ENCODE results near the gene RNF227. TPM values are rescaled to one million over a fixed set of nuclear protein-coding genes. Genes with fewer than 3 reads are reported as not detected.
A peak's percentile ranks its signal among the peaks of the same experiment; 100 is the strongest.
"Not testable (repeated sequence)": the region's sequence is repeated elsewhere in the genome, so short reads cannot be mapped to it uniquely, and the experiment has no call there.

RNF227 gene
- 4.8 and 5.0 TPM in 2 replicates for total RNA-seq

DNA sequence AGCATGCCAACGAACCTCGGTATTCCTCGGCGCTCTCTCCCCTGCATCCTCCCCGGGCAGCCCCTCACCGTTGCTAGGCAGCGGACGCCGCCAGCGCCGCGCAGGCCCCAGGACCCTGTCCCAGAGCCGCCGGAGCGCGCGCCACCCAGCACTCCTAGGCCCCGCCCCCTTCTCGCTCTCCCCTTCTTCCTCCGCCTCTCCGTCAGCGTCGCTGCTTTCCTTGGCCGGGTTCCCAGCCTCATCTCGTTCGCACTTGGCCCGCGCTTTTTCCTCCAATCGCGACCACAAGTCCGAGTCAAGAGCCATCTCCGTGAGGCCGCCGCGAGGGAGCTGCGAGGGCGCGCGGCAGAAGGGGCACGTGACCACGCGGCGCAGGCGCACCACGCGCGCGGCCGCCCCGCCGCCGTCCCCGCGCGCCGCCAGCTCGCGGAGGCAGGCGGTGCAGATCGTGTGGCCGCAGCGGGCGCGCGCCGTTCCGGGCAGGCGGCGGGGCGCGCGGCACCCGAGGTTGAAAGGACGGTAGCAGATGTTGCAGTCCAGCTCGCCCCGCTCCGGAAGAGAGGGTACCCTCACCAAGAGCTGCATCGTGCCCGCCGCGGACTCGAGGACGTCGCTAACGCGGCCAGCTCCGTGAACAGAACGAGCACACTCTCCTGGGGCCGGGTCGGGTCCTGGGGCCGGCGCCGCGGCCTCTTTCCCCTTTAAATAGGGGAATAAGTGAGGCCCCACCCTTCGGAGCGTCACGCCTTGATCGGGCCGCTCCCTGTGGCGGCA, at the start of gene RNF227:
Gene RNF227 (minus strand): TSS at position 679 of the 774 bp plus-strand sequence. CDS start 94 bp downstream, at position 585.
- intact Hi-C loops (cut with micrococcal nuclease) = loop anchor here (1.0 to 2.0 kb wide), 3 partner anchors 17 to 59 kb away; partner anchors contain the start of genes CNTROB and NAA38
- H3K9me3 Mint-ChIP-seq = no peaks in the 10 kb centered on the region
- H3K4me3 Mint-ChIP-seq (ENCODE audit: low read depth) = peak within 1 kb of the TSS; percentile 92
- peaks cover 22% of the 10 kb centered on the region for H3K4me1 Mint-ChIP-seq (ENCODE audit: low read depth)
- peak; percentile 83 for DNase-seq (ENCODE audit: low spot score)
- no peaks in the 10 kb centered on the region for H3K27me3 Mint-ChIP-seq (ENCODE audit: low read depth)
- peak within 1 kb of the TSS; percentile 96 for H3K27ac Mint-ChIP-seq
- H3K36me3 Mint-ChIP-seq (ENCODE audit: low read depth) = peaks cover 19% of the 10 kb centered on the region

DNA sequence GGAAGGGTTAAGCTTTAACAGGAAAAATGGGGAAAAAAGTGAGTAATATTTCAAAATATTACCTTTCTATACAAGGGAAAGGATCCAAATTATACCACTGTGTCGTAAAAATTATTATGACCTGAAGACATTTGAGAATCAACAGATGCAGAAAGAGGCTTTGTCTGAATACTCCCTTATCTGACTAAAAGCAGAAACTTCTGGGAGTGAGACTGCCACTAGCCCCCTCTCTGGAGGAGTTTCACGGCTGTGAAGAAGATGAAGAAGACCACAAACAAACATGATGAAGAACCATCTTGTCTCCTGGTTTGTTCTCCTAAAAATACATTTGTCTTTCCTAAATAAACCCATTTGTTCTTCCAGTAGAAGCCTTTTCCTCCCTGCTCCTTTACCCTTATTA, 45.3 kb upstream of the RNF227 start:
- no peak for DNase-seq (ENCODE audit: low spot score)
- Mint-ChIP-seq H3K9me3 (no peaks in the 10 kb centered on the region), H3K4me3 (ENCODE audit: low read depth) (no peak overlapping the region), H3K36me3 (ENCODE audit: low read depth) (no peaks in the 10 kb centered on the region), H3K27ac (no peak overlapping the region), H3K4me1 (ENCODE audit: low read depth) (no peaks in the 10 kb centered on the region), H3K27me3 (ENCODE audit: low read depth) (peaks cover 12% of the 10 kb centered on the region)
- intact Hi-C loops (cut with micrococcal nuclease) = no loop called here

DNA sequence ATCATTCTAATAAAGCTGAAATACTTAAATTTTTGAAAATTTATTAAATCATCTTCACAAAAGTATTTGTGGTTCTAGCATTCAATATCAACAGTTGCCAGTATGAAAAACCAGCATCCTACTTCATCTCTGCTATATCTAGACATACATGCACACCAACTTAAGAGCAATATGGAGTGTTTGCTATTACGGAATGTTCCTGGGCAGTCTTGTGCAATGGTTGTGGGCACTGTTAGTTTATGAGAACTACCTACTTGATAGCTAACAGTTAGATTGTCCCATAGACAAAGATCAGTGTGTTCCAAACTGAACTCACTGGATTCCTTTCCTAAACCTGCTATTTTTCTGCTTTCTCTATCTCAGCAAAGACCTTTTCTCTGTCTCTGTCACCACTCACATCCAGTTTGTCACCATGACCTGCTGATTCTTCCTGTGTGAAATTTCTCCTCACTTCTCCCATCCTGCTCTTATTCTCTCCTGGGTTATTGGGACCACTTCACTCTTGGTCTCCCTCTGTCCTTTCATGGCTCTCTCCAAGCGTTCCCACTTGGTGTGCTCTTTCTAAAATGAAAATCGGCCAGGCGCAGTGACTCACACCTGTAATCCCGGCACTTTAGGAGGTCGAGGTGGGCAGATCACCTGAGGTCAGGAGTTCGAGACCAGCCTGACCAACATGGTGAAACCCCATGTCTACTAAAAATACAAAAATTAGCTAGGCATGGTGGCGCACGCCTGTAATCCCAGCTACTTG, 43.6 kb upstream of the RNF227 start:
- Mint-ChIP-seq H3K4me3 (ENCODE audit: low read depth) (no peak overlapping the region), H3K9me3 (no peaks in the 10 kb centered on the region), H3K36me3 (ENCODE audit: low read depth) (no peaks in the 10 kb centered on the region), H3K27me3 (ENCODE audit: low read depth) (peaks cover 12% of the 10 kb centered on the region), H3K4me1 (ENCODE audit: low read depth) (no peaks in the 10 kb centered on the region), H3K27ac (no peak overlapping the region)
- intact Hi-C loops (cut with micrococcal nuclease) = no loop called here
- DNase-seq (ENCODE audit: low spot score) = no peak

DNA sequence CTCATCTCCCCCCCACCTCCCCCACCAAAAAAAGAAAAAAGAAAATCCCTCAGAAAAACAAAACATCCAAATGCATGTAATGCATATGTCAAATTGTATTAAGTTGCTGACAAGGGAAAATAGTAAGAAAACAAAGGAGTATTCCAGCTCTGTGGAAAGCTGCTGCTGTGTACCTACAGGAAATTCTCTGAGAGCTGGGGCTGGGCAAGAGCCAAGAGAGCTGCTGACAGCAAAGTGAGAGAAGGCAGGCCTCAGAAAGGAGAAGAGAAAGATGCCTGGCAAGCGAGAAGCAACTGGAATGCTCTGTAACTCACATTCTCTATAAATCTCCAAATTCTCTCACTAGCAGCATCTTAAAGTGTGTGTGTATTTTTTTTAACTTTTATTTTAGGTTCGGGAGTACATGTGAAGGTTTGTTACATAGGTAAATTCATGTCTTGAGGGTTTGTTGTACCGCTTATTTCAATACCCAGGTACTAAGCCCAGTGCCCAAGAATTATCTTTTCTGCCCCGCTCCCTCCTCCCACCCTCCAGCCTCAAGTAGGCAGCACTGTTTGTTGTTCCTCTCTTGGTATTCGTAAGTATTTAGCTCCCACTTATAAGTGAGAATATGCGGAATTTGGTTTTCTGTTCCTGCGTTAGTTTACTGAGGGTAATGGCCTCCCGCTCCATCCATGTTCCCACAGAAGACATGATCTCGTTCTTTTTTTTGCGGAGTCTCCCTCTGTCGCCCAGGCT, 40.3 kb upstream of the RNF227 start:
- H3K36me3 Mint-ChIP-seq (ENCODE audit: low read depth) = no peaks in the 10 kb centered on the region
- H3K27ac Mint-ChIP-seq = no peak overlapping the region
- no peak overlapping the region for H3K4me3 Mint-ChIP-seq (ENCODE audit: low read depth)
- peaks cover 8% of the 10 kb centered on the region for H3K27me3 Mint-ChIP-seq (ENCODE audit: low read depth)
- intact Hi-C loops (cut with micrococcal nuclease) = no loop called here
- peaks cover 11% of the 10 kb centered on the region for H3K4me1 Mint-ChIP-seq (ENCODE audit: low read depth)
- H3K9me3 Mint-ChIP-seq = no peaks in the 10 kb centered on the region
- no peak for DNase-seq (ENCODE audit: low spot score)

DNA sequence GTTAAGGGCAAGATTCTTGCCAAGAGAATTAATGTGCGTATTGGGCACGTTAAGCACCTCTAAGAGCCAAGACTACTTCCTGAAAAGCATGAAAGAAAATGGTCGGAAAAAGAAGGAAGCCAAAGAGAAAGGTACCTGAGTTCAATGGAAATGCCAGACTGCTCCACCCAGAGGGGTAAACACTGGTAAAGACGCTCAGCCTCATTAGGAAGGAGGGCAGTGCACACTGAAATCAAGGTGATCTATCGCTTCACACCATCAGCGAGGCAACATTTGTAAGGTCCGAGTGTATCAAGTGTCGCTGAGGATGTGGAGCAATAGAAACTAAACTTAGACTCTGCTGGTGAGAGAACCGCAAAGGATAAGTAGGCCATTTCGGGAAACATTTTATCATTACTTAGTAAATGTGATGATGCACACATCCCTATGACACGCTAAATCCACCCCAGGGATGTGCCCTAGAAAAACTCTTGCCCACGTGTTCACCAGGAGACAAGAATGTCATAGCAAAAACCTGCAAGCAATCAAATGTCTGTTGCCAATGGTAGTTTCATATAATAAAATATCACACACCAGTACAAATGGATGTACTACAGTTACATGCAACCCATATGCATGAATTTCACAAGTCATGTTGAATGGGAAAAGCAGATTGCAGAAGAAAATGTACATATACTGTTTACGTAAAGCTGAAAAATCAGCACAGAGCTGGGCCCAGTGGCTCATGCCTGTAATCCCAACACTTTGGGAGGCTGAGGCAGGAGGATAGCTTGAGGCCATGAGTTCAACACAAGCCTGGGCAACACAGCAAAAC, 39.5 kb upstream of the RNF227 start:
- H3K27ac Mint-ChIP-seq = no peak overlapping the region
- no peak overlapping the region for H3K4me3 Mint-ChIP-seq (ENCODE audit: low read depth)
- intact Hi-C loops (cut with micrococcal nuclease) = no loop called here
- DNase-seq (ENCODE audit: low spot score) = no peak
- H3K27me3 Mint-ChIP-seq (ENCODE audit: low read depth) = peaks cover 6% of the 10 kb centered on the region
- no peaks in the 10 kb centered on the region for H3K9me3 Mint-ChIP-seq
- H3K36me3 Mint-ChIP-seq (ENCODE audit: low read depth) = no peaks in the 10 kb centered on the region
- peaks cover 13% of the 10 kb centered on the region for H3K4me1 Mint-ChIP-seq (ENCODE audit: low read depth)

- intact Hi-C loops (cut with micrococcal nuclease); H3K9me3 Mint-ChIP-seq; H3K27ac Mint-ChIP-seq; H3K27me3 Mint-ChIP-seq (ENCODE audit: low read depth); H3K4me3 Mint-ChIP-seq (ENCODE audit: low read depth); DNase-seq (ENCODE audit: low spot score): not testable (repeated sequence)
- peaks cover 22% of the 10 kb centered on the region for H3K36me3 Mint-ChIP-seq (ENCODE audit: low read depth)
- peaks cover 13% of the 10 kb centered on the region for H3K4me1 Mint-ChIP-seq (ENCODE audit: low read depth)
These were observed 37.2 kb upstream of the RNF227 start for GRCh38 chr17:7953266-7953665.

DNA sequence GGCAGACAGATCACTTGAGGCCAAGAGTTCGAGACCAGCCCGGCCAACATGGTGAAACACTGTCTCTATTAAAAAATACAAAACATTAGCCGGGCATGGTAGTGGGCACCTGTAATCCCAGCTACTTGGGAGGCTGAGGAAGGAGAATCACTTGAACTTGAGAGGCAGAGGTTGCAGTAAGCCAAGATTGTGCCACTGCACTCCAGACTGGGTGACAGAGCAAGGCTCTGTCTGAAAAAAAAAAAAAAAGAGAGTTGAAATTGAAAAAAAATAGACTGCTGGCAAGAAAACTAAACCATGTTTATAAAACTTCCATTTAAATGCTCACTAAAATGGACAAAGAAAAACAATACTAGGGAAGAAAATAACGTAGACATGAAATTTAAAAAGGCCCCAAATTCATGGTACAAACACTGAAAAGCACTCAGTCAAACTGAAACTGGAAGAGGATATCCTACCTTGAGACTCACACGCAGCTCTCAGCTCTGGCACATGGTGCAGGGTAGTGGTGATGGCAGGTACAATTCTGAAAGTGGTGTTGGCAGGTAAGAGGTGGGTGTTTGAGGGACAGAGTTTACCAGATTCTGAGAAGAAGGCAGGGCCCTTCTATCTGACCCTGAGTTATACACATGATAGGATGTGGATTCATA, 35.2 kb upstream of the RNF227 start:
- peaks cover 38% of the 10 kb centered on the region for H3K36me3 Mint-ChIP-seq (ENCODE audit: low read depth)
- peak; percentile 47 for DNase-seq (ENCODE audit: low spot score)
- no peaks in the 10 kb centered on the region for H3K9me3 Mint-ChIP-seq
- H3K4me3 Mint-ChIP-seq (ENCODE audit: low read depth) = no peak overlapping the region
- peak overlapping the region; percentile 76 for H3K27ac Mint-ChIP-seq
- H3K27me3 Mint-ChIP-seq (ENCODE audit: low read depth) = no peaks in the 10 kb centered on the region
- peaks cover 13% of the 10 kb centered on the region for H3K4me1 Mint-ChIP-seq (ENCODE audit: low read depth)
- intact Hi-C loops (cut with micrococcal nuclease) = loop anchor here (2.0 kb wide), 1 partner anchor 18 kb away; the partner anchor contains the start of gene CNTROB

GRCh38 chr17:7950578-7950977, 34.5 kb upstream of the RNF227 start:
- H3K36me3 Mint-ChIP-seq (ENCODE audit: low read depth) = peaks cover 45% of the 10 kb centered on the region
- H3K9me3 Mint-ChIP-seq = no peaks in the 10 kb centered on the region
- peaks cover 13% of the 10 kb centered on the region for H3K4me1 Mint-ChIP-seq (ENCODE audit: low read depth)
- DNase-seq (ENCODE audit: low spot score) = no peak
- no peaks in the 10 kb centered on the region for H3K27me3 Mint-ChIP-seq (ENCODE audit: low read depth)
- no peak overlapping the region for H3K27ac Mint-ChIP-seq
- H3K4me3 Mint-ChIP-seq (ENCODE audit: low read depth) = no peak overlapping the region
- intact Hi-C loops (cut with micrococcal nuclease) = loop anchor here (2.0 kb wide), 1 partner anchor 18 kb away; the partner anchor contains the start of gene CNTROB

DNA sequence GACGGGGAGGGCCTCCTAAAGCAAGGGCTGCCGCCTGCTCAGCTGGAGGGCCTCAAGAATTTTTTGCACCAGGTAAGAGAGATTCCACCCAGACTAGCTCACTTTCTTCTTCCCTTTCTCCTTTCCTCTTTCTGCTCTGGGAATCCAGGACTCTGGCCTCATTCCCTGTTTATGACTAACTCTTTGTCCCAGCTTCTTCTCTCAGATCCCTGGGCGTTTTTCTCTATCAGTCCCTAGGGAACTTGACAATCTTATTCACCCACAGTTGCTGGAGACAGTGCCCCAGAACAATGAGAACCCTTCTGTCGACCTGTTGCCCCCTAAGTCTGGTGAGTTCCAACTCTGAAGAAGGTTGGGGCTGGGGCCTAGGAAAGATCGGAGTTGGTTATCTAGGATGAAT, 31.6 kb upstream of the RNF227 start:
- DNase-seq (ENCODE audit: low spot score) = no peak
- H3K27ac Mint-ChIP-seq = no peak overlapping the region
- no peaks in the 10 kb centered on the region for H3K27me3 Mint-ChIP-seq (ENCODE audit: low read depth)
- H3K4me3 Mint-ChIP-seq (ENCODE audit: low read depth) = no peak overlapping the region
- peaks cover 8% of the 10 kb centered on the region for H3K4me1 Mint-ChIP-seq (ENCODE audit: low read depth)
- no peaks in the 10 kb centered on the region for H3K9me3 Mint-ChIP-seq
- intact Hi-C loops (cut with micrococcal nuclease) = no loop called here
- peaks cover 70% of the 10 kb centered on the region for H3K36me3 Mint-ChIP-seq (ENCODE audit: low read depth)

DNA sequence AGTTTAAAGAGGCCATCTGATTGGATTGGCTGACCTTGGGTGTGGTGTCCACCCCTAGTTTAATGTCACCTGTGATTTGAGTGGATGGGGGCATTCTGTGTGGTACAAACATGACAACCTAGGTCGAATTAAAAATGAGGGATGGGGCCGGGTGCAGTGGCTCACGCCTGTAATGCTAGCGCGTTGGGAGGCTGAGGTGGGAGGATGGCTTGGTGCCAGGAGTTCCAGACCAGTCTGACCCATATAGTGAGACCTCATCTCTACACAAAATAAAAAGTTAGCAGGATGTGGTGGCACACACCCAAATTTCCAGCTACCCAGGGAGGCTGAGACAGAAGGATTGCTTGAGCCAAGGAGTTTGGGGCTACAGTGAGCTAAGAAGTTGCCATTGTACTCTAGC, 30.4 kb upstream of the RNF227 start:
- intact Hi-C loops (cut with micrococcal nuclease) = no loop called here
- no peak for DNase-seq (ENCODE audit: low spot score)
- no peak overlapping the region for H3K4me3 Mint-ChIP-seq (ENCODE audit: low read depth)
- H3K27ac Mint-ChIP-seq = no peak overlapping the region
- H3K4me1 Mint-ChIP-seq (ENCODE audit: low read depth) = peaks cover 3% of the 10 kb centered on the region
- H3K9me3 Mint-ChIP-seq = no peaks in the 10 kb centered on the region
- H3K27me3 Mint-ChIP-seq (ENCODE audit: low read depth) = no peaks in the 10 kb centered on the region
- H3K36me3 Mint-ChIP-seq (ENCODE audit: low read depth) = peaks cover 78% of the 10 kb centered on the region

DNA sequence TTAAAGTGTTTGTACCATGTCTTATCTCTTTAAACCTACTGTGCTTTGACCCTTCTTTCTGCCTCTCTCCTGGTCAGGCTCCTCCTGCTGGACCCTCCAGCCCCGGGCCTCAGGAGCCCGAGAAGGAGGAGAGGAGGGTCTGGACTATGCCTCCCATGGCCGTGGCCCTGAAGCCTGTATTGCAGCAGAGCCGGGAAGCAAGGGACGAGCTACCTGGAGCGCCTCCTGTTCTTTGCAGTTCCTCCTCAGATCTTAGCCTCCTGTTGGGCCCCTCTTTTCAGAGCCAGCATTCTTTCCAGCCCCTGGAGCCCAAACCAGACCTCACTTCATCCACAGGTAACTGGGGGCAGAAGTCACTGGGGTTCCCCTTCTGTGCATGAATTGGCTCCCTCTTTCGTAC, 29.6 kb upstream of the RNF227 start:
- DNase-seq (ENCODE audit: low spot score) = no peak
- Mint-ChIP-seq H3K36me3 (ENCODE audit: low read depth) (peaks cover 85% of the 10 kb centered on the region), H3K27me3 (ENCODE audit: low read depth) (no peaks in the 10 kb centered on the region), H3K4me3 (ENCODE audit: low read depth) (no peak overlapping the region), H3K27ac (no peak overlapping the region), H3K9me3 (no peaks in the 10 kb centered on the region), H3K4me1 (ENCODE audit: low read depth) (no peaks in the 10 kb centered on the region)
- intact Hi-C loops (cut with micrococcal nuclease) = no loop called here

GRCh38 chr17:7944326-7944725, 28.2 kb upstream of the RNF227 start:
- Mint-ChIP-seq H3K27ac (no peak overlapping the region), H3K27me3 (ENCODE audit: low read depth) (no peaks in the 10 kb centered on the region), H3K36me3 (ENCODE audit: low read depth) (peaks cover 86% of the 10 kb centered on the region)

More at GRCh38 chr17:7944326-7944725, 28.2 kb upstream of the RNF227 start:
- intact Hi-C loops (cut with micrococcal nuclease) = no loop called here
- H3K4me3 Mint-ChIP-seq (ENCODE audit: low read depth) = no peak overlapping the region
- no peaks in the 10 kb centered on the region for H3K4me1 Mint-ChIP-seq (ENCODE audit: low read depth)
- DNase-seq (ENCODE audit: low spot score) = no peak
- no peaks in the 10 kb centered on the region for H3K9me3 Mint-ChIP-seq

All from activated T-helper 2 cell treated with anti-CD3 and anti-CD28 coated beads, Interferon-gamma antibody, Interleukin-2, Interleukin-4, amounts not matched to agents 10 μg/mL and 5 μg/mL and 100 μg/mL, durations not matched to agents 14 hours and 24 hours and 36 hours (primary cell).